GF-D8 (cell line): ENCODE measurements around the gene P4HA1.

Experiments
- DNase-seq: peaks from one replicate; lab custom pipeline; 2025; lab: John Stamatoyannopoulos, UW

The P4HA1 gene

GRCh38 chr10:72976886-72977285, 119.8 kb downstream of the P4HA1 start:
- DNase-seq = no peak
